Loucy (cell line): Measurements from ENCODE around the gene DOK6.
"Not testable (repeated sequence)": the region's sequence is repeated elsewhere in the genome, so short reads cannot be mapped to it uniquely, and the experiment has no call there.

Experiments used
- H2AFZ ChIP-seq: fragments of 200-600 bp; sonication (generic); 2 replicates; pipeline ENCODE4 v1.6.0; 2016; ENCODE audit warnings: antibody characterized with exemption, mild to moderate bottlenecking, low read length, moderate library complexity
- H3F3A ChIP-seq: fragments of 200-600 bp; 2 replicates; pipeline ENCODE4 v1.6.0; 2016; ENCODE audit warnings: antibody characterized with exemption, low read depth, mild to moderate bottlenecking
- H3K27me3 ChIP-seq: fragments of 200-600 bp; sonication (generic); 2 replicates; pipeline ENCODE4 v1.6.1; 2014; ENCODE audit warnings: low read length, mild to moderate bottlenecking; ENCODE audit not compliant: insufficient read depth, poor library complexity, severe bottlenecking
- H3K36me3 ChIP-seq: fragments of 200-600 bp; sonication (generic); 2 replicates; pipeline ENCODE4 v1.6.1; 2016; ENCODE audit warnings: low read length; ENCODE audit not compliant: insufficient read depth
- H3K4me1 ChIP-seq: fragments of 200-600 bp; sonication (generic); 2 replicates; pipeline ENCODE4 v1.5.1; 2014; ENCODE audit warnings: low read length, mild to moderate bottlenecking; ENCODE audit not compliant: insufficient read depth, poor library complexity, severe bottlenecking
- H3K4me2 ChIP-seq: fragments of 200-600 bp; sonication (generic); 2 replicates; pipeline ENCODE4 v1.6.0; 2014; ENCODE audit warnings: antibody characterized with exemption, low read length, low read depth, mild to moderate bottlenecking; ENCODE audit not compliant: poor library complexity, severe bottlenecking
- H3K4me3 ChIP-seq: fragments of 200-600 bp; sonication (generic); 2 replicates; pipeline ENCODE4 v1.5.1; 2014; ENCODE audit warnings: low read length, mild to moderate bottlenecking, mixed read lengths; ENCODE audit not compliant: poor library complexity, severe bottlenecking
- H3K79me2 ChIP-seq: fragments of 200-600 bp; sonication (generic); 2 replicates; pipeline ENCODE4 v1.6.1; 2014; ENCODE audit warnings: low read length; ENCODE audit not compliant: insufficient read depth
- H3K9ac ChIP-seq: fragments of 200-600 bp; sonication (generic); 2 replicates; pipeline ENCODE4 v1.6.0; 2014; ENCODE audit warnings: mild to moderate bottlenecking, low read depth, low read length, moderate library complexity; ENCODE audit not compliant: poor library complexity, severe bottlenecking
- H3K9me2 ChIP-seq: fragments of 200-600 bp; sonication (generic); replicated peaks from 2 replicates; pipeline ENCODE4 v1.6.1; 2016; ENCODE audit warnings: low read depth, low read length, mixed read lengths
- H3K9me3 ChIP-seq: fragments of 200-600 bp; sonication (generic); 2 replicates; pipeline ENCODE4 v1.6.1; 2014; ENCODE audit warnings: mild to moderate bottlenecking, antibody characterized with exemption, low read length, low read depth; ENCODE audit not compliant: insufficient read depth
- H4K20me1 ChIP-seq: fragments of 200-600 bp; sonication (generic); 2 replicates; pipeline ENCODE4 v1.6.0; 2014; ENCODE audit warnings: antibody characterized with exemption, low read length, mild to moderate bottlenecking; ENCODE audit not compliant: insufficient read depth, poor library complexity, severe bottlenecking
- EZH2phosphoT487 ChIP-seq: fragments of 200-600 bp; IDR thresholded peaks from 2 replicates; pipeline ENCODE4 v1.6.1; 2018; ENCODE audit warnings: antibody characterized with exemption, mild to moderate bottlenecking, moderate library complexity, borderline replicate concordance
- TF ChIP-seq, protein P1 (sequence below): fragments of 200-600 bp; sonication (generic); conservative IDR thresholded peaks from 2 replicates; pipeline ENCODE4 v1.5.1; 2014; ENCODE audit warnings: mild to moderate bottlenecking, antibody characterized with exemption, low read length

Gene DOK6

DNA sequence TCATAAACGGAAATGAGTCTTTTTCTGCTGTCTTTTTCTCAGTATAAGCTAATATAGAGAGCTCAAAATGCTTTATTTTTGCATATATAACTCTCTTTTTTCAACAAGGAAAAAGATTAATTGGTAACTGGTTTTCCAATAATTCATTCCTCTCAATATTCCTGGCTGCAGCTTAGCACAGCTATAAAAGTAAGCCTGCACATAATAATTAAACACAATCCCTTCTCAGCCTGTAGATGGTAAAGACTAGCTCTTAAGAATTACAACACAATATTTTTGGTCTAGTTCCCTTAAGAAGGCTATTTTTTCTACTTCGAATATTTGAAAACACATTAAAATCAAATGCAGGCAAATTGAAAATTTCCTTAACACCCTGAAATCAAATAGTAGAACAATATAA is 258.0 kb downstream of the DOK6 start:
- Histone ChIP-seq H3K9me3 (no peaks in the 10 kb centered on the region), H3F3A (no peaks in the 10 kb centered on the region), H3K9ac (no peak overlapping the region), H3K36me3 (no peaks in the 10 kb centered on the region), H2AFZ (no peak overlapping the region), H3K9me2 (no peaks in the 10 kb centered on the region), H4K20me1 (no peaks in the 10 kb centered on the region), H3K27me3 (no peaks in the 10 kb centered on the region), H3K4me3 (no peak overlapping the region), H3K79me2 (no peaks in the 10 kb centered on the region), H3K4me2 (no peak overlapping the region), H3K4me1 (no peaks in the 10 kb centered on the region)
- TF ChIP-seq, protein P1, sequence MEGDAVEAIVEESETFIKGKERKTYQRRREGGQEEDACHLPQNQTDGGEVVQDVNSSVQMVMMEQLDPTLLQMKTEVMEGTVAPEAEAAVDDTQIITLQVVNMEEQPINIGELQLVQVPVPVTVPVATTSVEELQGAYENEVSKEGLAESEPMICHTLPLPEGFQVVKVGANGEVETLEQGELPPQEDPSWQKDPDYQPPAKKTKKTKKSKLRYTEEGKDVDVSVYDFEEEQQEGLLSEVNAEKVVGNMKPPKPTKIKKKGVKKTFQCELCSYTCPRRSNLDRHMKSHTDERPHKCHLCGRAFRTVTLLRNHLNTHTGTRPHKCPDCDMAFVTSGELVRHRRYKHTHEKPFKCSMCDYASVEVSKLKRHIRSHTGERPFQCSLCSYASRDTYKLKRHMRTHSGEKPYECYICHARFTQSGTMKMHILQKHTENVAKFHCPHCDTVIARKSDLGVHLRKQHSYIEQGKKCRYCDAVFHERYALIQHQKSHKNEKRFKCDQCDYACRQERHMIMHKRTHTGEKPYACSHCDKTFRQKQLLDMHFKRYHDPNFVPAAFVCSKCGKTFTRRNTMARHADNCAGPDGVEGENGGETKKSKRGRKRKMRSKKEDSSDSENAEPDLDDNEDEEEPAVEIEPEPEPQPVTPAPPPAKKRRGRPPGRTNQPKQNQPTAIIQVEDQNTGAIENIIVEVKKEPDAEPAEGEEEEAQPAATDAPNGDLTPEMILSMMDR: no peak
- no peak for TF ChIP-seq EZH2phosphoT487

DNA sequence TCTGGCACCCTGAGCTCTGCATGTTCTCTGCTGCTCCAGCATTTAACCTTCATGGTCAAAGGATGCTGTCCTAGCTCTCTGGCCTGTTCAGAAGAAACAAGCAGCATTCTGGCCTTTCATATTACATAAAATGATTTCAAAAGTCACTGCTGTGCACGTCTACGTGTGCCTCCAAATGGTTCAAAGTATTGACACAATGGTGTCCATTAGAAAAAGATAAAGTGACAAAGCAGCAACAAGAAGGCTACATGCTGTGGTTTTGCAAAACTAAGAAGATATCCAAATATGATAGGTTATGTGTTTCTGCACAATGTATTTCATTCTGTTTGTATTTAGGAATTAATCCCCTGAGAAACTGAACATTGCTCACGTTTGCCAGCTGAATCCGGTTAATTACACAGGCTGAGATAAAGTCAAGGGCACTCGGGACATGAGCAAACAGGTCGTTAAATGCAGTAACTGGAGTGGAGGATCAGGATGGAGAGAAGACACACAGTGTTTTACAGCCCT is 258.5 kb downstream of the DOK6 start:
- Histone ChIP-seq H3K36me3 (no peaks in the 10 kb centered on the region), H4K20me1 (no peaks in the 10 kb centered on the region), H3K79me2 (no peaks in the 10 kb centered on the region), H3K9me3 (no peaks in the 10 kb centered on the region), H2AFZ (no peak overlapping the region), H3K4me1 (no peaks in the 10 kb centered on the region), H3F3A (no peaks in the 10 kb centered on the region), H3K27me3 (no peaks in the 10 kb centered on the region), H3K9me2 (no peaks in the 10 kb centered on the region), H3K4me2 (no peak overlapping the region), H3K4me3 (no peak overlapping the region), H3K9ac (no peak overlapping the region)
- TF ChIP-seq, protein P1: no peak
- no peak for TF ChIP-seq EZH2phosphoT487

DNA sequence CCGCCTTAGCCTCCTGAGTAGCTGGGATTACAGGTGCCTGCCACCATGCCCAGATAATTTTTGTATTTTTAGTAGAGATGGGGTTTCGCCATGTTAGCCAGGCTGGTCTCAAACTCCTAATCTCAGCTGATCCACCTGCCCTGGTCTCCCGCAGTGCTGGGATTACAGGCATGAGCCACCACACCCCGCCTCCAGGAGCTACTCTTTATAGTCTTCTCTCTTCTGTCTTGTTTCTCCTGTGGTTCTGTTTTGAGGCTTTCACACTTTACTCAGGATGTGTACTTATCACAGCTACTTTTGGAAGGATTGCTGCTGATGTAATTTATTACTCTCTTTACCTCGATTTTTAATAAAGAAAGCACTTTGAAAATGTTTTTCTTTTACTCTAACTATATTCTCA is 261.4 kb downstream of the DOK6 start:
- not testable (repeated sequence) for H3K9ac ChIP-seq, H3K9me2 ChIP-seq, H3K27me3 ChIP-seq, H3K4me1 ChIP-seq, H4K20me1 ChIP-seq, H3K9me3 ChIP-seq, H3K4me3 ChIP-seq, H3K36me3 ChIP-seq, H3K4me2 ChIP-seq, H3F3A ChIP-seq, H2AFZ ChIP-seq, H3K79me2 ChIP-seq

DNA sequence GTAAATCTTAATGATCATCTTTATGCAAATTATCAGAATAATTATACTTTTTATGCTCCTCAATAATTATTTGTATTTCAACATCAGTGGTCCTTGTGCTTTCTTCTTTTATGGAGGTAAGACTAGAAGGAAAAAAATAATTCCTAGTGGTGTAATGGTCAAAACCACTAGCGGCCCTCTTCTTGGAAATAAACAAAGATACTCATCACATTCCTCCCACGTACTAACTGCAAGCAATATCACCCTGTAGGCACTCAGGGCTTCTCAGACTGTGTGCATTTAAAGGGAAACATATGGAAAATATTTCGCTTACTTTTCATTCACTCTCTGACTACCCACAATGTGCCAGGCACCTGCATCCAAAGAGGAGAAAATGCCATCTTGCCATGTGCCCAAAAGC is 263.7 kb downstream of the DOK6 start:
- Histone ChIP-seq H3K27me3 (no peaks in the 10 kb centered on the region), H3K36me3 (no peaks in the 10 kb centered on the region), H3K9me3 (no peaks in the 10 kb centered on the region), H3K4me1 (no peaks in the 10 kb centered on the region), H4K20me1 (no peaks in the 10 kb centered on the region), H3K79me2 (no peaks in the 10 kb centered on the region), H3K4me2 (no peak overlapping the region), H3F3A (no peaks in the 10 kb centered on the region), H3K9me2 (no peaks in the 10 kb centered on the region), H2AFZ (no peak overlapping the region), H3K4me3 (no peak overlapping the region), H3K9ac (no peak overlapping the region)
- TF ChIP-seq, protein P1: no peak
- no peak for TF ChIP-seq EZH2phosphoT487
